Liver (tissue), 3 donors: ENCODE data around the gene NXPH3.

Source experiments
- CTCF ChIP-seq: fragments of 150-350 bp; IDR thresholded peaks from 2 replicates; pipeline ENCODE4 v1.5.1; 2017; ENCODE audit warnings: improper control_type of control experiment, low read depth, low read length; ENCODE audit not compliant: missing input control
- EGR1 ChIP-seq, 2 donors: IDR thresholded peaks; 2 replicates each; pipeline ENCODE4 v1.6.1; 2016 to 2018; ENCODE audit warnings: antibody characterized with exemption in 2 of 2, low read depth in 2 of 2
- SP1 ChIP-seq: IDR thresholded peaks from 2 replicates; pipeline ENCODE4 v1.6.1; 2018; ENCODE audit warnings: antibody characterized with exemption, mild to moderate bottlenecking
- YY1 ChIP-seq: IDR thresholded peaks from 2 replicates; pipeline ENCODE4 v1.6.1; 2016; ENCODE audit warnings: antibody characterized with exemption, mild to moderate bottlenecking
- donor health status: healthy.
- donor health status: healthy.

DNA sequence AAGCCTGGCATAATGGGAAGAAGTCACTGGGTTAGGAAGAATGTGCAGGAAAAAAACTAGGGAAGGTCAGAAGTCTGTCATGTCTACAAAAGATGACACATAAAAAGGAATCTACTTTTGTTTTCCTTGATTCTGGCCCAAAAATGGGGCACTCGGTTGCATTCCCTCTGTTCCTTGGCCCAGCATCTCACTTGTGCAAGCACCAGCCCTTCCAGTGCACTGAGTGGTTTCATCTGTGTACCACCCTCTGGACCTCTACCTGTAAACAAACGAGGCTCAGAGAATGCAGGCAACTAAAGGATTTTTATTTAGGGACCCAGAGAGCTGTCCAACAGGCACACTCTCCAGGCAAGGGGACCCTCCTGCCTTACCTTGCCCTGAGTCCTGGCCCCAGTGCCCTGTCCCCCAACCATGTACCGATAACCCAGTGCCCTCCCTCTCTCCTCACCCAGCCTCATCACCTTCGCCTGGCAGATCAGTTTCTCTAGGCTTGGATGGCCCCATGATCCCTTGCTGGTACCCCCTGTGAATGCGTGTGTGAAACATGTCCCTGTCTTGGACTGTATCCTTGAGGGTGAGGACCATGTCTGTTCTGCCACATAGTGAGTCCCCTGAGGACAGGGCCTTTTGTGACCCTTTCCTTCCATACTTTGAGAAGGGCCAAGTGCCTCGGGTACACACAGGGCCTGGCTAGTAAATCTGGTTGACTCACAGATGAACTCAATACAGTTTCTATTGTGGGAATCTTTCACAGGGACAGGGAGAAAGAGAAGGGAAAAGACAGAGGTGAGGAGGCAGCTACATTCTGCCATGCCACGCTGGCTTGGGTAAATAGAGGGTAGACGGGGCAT lies 13.3 kb downstream of the NXPH3 start:
- TF ChIP-seq CTCF = no peak
- TF ChIP-seq SP1 = no peak
- TF ChIP-seq EGR1 (IDR thresholded peaks at IDR 0.05; ENCODE audit: low read depth in 2 of 2) = no peak
- no peak for TF ChIP-seq YY1
